Measurements from ENCODE around the gene RNU5D-1.

DNA sequence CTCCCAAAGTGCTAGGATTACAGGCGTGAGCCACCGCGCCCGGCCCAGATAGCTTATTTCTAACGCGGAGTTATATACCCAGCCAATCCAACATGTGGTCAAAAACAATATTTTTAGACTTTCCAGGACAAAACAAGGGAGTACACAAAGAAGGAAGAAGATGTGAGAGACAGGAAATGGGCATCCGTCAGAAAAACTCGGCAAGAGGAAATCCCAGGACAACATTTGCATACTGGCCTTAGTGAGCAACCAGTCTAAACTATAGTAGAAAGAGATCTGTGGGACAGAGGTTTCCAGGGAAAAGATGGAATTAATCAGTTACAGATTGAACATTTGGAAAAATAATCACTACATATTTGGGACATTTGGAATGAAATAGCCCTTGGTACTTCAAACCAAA, 45.1 kb downstream of the RNU5D-1 start:
- TF ChIP-seq, protein P1, sequence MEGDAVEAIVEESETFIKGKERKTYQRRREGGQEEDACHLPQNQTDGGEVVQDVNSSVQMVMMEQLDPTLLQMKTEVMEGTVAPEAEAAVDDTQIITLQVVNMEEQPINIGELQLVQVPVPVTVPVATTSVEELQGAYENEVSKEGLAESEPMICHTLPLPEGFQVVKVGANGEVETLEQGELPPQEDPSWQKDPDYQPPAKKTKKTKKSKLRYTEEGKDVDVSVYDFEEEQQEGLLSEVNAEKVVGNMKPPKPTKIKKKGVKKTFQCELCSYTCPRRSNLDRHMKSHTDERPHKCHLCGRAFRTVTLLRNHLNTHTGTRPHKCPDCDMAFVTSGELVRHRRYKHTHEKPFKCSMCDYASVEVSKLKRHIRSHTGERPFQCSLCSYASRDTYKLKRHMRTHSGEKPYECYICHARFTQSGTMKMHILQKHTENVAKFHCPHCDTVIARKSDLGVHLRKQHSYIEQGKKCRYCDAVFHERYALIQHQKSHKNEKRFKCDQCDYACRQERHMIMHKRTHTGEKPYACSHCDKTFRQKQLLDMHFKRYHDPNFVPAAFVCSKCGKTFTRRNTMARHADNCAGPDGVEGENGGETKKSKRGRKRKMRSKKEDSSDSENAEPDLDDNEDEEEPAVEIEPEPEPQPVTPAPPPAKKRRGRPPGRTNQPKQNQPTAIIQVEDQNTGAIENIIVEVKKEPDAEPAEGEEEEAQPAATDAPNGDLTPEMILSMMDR (IDR thresholded peaks at IDR 0.05) = no peak
- no peak for TF ChIP-seq POLR2A (IDR thresholded peaks at IDR 0.05)

Data from stomach (tissue), 4 donors.